ENCODE results near the gene GPN2.
"Not testable (repeated sequence)": the region's sequence is repeated elsewhere in the genome, so short reads cannot be mapped to it uniquely, and the experiment has no call there.

Gene GPN2

GRCh38 chr1:26882696-26883463 is 7.2 kb downstream of the GPN2 start:
- Histone ChIP-seq H3K27me3 (ENCODE audit: insufficient read depth, low read depth, severe bottlenecking) (no peaks in the 10 kb centered on the region), H3K9me3 (ENCODE audit: severe bottlenecking) (no peaks in the 10 kb centered on the region), H3K4me3 (ENCODE audit: low read depth, low read length) (no peak overlapping the region), H3K36me3 (peaks cover 74% of the 10 kb centered on the region), H3K27ac (no peak overlapping the region)
- TF ChIP-seq CTCF (IDR thresholded peaks at IDR 0.05; ENCODE audit: low read depth, low read length): no peak
- no peak for DNase-seq

GRCh38 chr1:26881611-26882010 is 8.5 kb downstream of the GPN2 start:
- not testable (repeated sequence) for H3K4me3 ChIP-seq (ENCODE audit: low read depth, low read length); DNase-seq; H3K27ac ChIP-seq; H3K27me3 ChIP-seq (ENCODE audit: insufficient read depth, low read depth, severe bottlenecking); H3K9me3 ChIP-seq (ENCODE audit: severe bottlenecking)
- peaks cover 72% of the 10 kb centered on the region for H3K36me3 ChIP-seq

- no peak for TF ChIP-seq CTCF (IDR thresholded peaks at IDR 0.05; ENCODE audit: low read depth, low read length)
- peaks cover 56% of the 10 kb centered on the region for H3K36me3 ChIP-seq
These were observed 10.3 kb downstream of the GPN2 start for GRCh38 chr1:26879793-26880192.

GRCh38 chr1:26877326-26877725 is 12.8 kb downstream of the GPN2 start:
- H3K36me3 ChIP-seq: peaks cover 34% of the 10 kb centered on the region
- no peak overlapping the region for H3K4me3 ChIP-seq (ENCODE audit: low read depth, low read length)
- H3K27ac ChIP-seq: no peak overlapping the region
- TF ChIP-seq CTCF (IDR thresholded peaks at IDR 0.05; ENCODE audit: low read depth, low read length): no peak
- no peaks in the 10 kb centered on the region for H3K27me3 ChIP-seq (ENCODE audit: insufficient read depth, low read depth, severe bottlenecking)
- no peaks in the 10 kb centered on the region for H3K9me3 ChIP-seq (ENCODE audit: severe bottlenecking)
- DNase-seq: no peak

More at GRCh38 chr1:26879793-26880192, 10.3 kb downstream of the GPN2 start:
- no peaks in the 10 kb centered on the region for H3K9me3 ChIP-seq (ENCODE audit: severe bottlenecking)
- H3K4me3 ChIP-seq (ENCODE audit: low read depth, low read length): no peak overlapping the region
- H3K27ac ChIP-seq: no peak overlapping the region
- no peaks in the 10 kb centered on the region for H3K27me3 ChIP-seq (ENCODE audit: insufficient read depth, low read depth, severe bottlenecking)
- no peak for DNase-seq

- Histone ChIP-seq H3K9me3 (ENCODE audit: severe bottlenecking) (no peaks in the 10 kb centered on the region), H3K4me3 (ENCODE audit: low read depth, low read length) (no peak overlapping the region), H3K27me3 (ENCODE audit: insufficient read depth, low read depth, severe bottlenecking) (no peaks in the 10 kb centered on the region), H3K27ac (peak overlapping the region; percentile 70), H3K36me3 (peaks cover 18% of the 10 kb centered on the region)
- TF ChIP-seq CTCF (IDR thresholded peaks at IDR 0.05; ENCODE audit: low read depth, low read length): no peak
- DNase-seq: peak; percentile 74
These were observed 15.2 kb downstream of the GPN2 start for GRCh38 chr1:26874896-26875295.

- not testable (repeated sequence) for H3K9me3 ChIP-seq (ENCODE audit: severe bottlenecking); H3K36me3 ChIP-seq; H3K4me3 ChIP-seq (ENCODE audit: low read depth, low read length); H3K27me3 ChIP-seq (ENCODE audit: insufficient read depth, low read depth, severe bottlenecking); H3K27ac ChIP-seq; DNase-seq
These were observed 17.0 kb downstream of the GPN2 start for GRCh38 chr1:26873097-26873496.
